Measurements from ENCODE around the gene NEMP2.

DNA sequence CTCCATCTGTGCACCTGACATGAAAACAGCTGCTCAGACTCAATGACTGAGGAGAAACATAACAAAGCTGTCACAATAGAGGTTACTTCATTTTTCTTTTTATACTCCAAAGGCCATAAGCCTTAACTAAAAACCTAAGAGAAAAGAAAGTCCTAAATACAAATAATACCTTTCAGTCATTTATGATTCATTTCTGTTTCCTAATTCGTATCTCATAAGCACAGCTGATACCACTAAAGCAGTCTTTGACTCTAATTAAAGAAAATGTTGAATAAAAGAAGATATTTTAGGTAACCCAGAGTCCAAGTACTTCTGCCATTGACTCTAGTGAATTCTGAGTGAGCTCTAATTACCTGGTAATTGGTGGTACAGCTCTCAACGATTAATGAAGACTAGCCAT lies 20.6 kb downstream of the NEMP2 start:
- TF ChIP-seq, protein P1, sequence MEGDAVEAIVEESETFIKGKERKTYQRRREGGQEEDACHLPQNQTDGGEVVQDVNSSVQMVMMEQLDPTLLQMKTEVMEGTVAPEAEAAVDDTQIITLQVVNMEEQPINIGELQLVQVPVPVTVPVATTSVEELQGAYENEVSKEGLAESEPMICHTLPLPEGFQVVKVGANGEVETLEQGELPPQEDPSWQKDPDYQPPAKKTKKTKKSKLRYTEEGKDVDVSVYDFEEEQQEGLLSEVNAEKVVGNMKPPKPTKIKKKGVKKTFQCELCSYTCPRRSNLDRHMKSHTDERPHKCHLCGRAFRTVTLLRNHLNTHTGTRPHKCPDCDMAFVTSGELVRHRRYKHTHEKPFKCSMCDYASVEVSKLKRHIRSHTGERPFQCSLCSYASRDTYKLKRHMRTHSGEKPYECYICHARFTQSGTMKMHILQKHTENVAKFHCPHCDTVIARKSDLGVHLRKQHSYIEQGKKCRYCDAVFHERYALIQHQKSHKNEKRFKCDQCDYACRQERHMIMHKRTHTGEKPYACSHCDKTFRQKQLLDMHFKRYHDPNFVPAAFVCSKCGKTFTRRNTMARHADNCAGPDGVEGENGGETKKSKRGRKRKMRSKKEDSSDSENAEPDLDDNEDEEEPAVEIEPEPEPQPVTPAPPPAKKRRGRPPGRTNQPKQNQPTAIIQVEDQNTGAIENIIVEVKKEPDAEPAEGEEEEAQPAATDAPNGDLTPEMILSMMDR (IDR thresholded peaks at IDR 0.05; ENCODE audit: low read length) = no peak
- no peak for TF ChIP-seq EZH2 (IDR thresholded peaks at IDR 0.05; ENCODE audit: borderline replicate concordance, low read length)

Data from OCI-LY1 (cell line).